ENCODE data around the gene CERS6.
"Not testable (repeated sequence)": the region's sequence is repeated elsewhere in the genome, so short reads cannot be mapped to it uniquely, and the experiment has no call there.

CERS6 gene

GRCh38 chr2:168469281-168469988 lies 13.4 kb downstream of the CERS6 start:
- DNase-seq = no peak

DNA sequence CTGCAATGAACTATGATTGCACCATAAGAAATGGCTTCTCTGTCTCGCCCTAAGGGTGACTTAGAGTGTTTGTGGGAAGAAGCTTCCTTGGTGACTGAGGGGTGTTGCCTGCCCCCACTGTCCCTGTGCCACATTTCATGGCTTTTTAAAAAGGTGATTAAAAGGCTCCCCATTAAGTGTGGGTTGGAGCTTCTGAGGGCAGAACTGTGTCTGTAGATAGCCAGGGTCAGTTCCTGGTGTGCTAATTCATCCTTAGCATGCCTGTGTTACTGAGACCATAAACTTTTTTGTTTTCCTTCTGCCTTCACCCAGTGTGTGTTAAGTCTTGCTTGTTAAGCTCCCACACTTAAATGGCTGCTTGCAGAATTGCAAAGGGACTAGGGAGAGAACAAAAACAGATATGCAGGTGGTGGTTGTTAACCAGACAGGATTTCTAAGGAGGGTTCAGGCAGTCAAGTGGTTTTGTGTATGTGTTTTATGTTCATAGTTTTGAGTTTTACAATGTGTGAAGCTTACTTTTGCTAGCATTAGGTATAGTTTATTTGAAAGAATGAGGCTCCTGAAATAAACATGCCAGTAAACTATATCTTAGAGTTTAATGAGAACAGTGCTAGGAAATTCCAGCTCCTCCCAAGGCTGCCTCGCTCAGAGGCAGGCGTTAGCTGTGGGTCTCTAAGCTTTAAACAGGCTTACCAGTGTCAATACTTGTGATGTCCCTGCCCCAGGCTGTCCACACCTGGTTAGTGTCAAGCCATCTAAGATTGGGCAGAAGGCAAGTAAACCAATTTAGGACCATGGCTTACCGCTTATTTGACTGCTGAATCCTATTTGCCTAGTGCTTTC lies 14.5 kb downstream of the CERS6 start:
- no peak for DNase-seq

- no peak for DNase-seq
Observed at GRCh38 chr2:168471163-168471475, 15.0 kb downstream of the CERS6 start.

- no peak for DNase-seq
Observed at GRCh38 chr2:168475636-168476035, 19.6 kb downstream of the CERS6 start.

GRCh38 chr2:168478206-168478605 lies 22.1 kb downstream of the CERS6 start:
- no peak for DNase-seq

GRCh38 chr2:168480356-168480755 lies 24.3 kb downstream of the CERS6 start:
- no peak for DNase-seq

DNA sequence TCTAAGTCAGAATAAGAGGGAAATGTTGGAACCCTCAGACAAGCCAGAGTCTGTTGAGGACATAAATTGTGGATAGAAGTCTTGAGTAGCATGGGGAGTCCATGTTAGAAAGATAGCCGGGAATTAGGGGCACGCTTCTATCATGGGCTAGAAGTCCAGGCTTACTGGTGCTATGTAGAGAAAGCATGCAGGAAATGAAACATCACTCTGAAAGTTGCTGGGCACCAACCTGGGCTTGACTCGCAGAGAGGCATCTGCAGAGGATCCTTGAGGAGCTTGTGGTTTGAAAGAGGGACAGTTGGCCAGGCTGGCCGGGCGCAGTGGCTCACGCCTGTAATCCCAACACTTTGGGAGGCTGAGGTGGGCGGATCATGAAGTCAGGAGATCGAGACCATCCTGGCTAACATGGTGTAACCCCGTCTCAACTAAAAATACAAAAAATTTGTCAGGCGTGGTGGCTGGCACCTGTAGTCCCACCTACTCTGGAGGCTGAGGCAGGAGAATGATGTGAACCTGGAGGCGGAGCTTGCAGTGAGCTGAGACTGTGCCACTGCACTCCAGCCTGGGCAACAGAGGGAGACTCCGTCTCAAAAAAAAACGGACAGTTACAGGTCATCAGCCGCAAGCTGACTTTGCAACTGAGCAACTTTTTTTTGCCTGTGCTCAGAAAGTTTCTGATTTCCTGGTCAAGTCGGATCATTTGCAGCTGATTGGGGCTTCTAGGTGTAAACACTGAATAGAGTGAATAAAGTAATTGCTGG lies 24.9 kb downstream of the CERS6 start:
- DNase-seq = no peak

- DNase-seq = no peak
Observed at GRCh38 chr2:168482269-168482668, 26.2 kb downstream of the CERS6 start.

- DNase-seq = no peak
Observed at GRCh38 chr2:168482952-168483831, 27.1 kb downstream of the CERS6 start.

GRCh38 chr2:168486477-168486876 lies 30.4 kb downstream of the CERS6 start:
- no peak for DNase-seq

GRCh38 chr2:168490015-168490874 lies 34.2 kb downstream of the CERS6 start:
- DNase-seq = no peak

GRCh38 chr2:168490946-168491605 lies 35.0 kb downstream of the CERS6 start:
- no peak for DNase-seq

DNA sequence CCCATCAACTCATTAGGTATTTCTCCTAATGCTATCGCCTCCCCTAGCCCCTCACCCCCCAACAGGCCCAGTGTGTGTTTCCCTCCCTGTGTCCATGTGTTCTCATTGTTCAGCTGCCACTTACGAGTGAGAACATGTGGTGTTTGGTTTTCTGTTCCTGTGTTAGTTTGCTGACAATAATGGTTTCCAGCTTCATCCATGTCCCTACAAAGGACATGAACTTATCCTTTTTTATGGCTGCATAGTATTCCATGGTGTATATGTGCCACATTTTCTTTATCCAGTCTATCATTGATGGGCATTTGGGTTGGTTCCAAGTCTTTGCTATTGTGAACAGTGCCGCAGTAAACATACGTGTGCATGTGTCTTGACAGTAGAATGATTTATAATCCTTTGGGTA lies 35.7 kb downstream of the CERS6 start:
- DNase-seq = not testable (repeated sequence)

- not testable (repeated sequence) for DNase-seq
Observed at GRCh38 chr2:168493219-168493618, 37.1 kb downstream of the CERS6 start.

GRCh38 chr2:168494190-168494711 lies 38.2 kb downstream of the CERS6 start:
- DNase-seq = no peak

- no peak for DNase-seq
Observed at GRCh38 chr2:168495524-168495923, 39.5 kb downstream of the CERS6 start.

- DNase-seq = no peak
Observed at GRCh38 chr2:168496906-168497305, 40.8 kb downstream of the CERS6 start.

GRCh38 chr2:168499500-168499899 lies 43.4 kb downstream of the CERS6 start:
- DNase-seq = no peak

- DNase-seq = no peak
Observed at GRCh38 chr2:168500516-168500915, 44.4 kb downstream of the CERS6 start.

DNA sequence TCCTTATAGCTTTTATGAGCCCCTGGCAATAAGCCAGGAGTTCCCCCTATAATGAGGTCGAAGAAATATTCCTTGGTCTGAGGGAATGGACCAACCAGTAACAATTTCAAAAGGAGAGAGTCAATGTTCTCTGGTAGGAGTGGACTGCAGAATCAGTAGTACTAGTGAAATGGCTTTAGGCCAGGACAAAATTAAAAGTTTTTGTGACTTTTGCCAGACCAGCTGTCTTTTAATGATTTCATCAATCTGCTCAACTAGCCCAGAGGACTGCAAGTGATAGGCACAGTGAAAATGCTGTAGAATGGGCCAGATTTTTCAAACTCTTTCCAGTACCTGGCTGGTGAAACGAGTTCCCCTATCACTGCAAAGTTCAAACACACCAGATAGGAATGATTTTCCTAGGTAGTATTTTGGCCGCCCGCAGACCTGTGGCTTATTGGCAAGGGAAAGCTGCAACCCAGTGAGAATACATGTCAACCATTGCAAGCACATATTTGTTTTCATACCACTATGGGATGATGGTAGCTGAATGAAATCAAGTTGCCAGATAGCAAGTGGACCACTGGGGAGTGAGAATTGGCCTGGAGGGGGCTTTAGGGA lies 45.5 kb downstream of the CERS6 start:
- no peak for DNase-seq

All from GOT3 (cell line).